Measurements from ENCODE around the gene MTG2.

Gene MTG2

GRCh38 chr20:62236766-62237513 lies 54.1 kb downstream of the MTG2 start:
- no peak for DNase-seq

GRCh38 chr20:62237514-62237800 lies 54.6 kb downstream of the MTG2 start:
- DNase-seq = no peak

GRCh38 chr20:62237801-62238568 lies 55.2 kb downstream of the MTG2 start, which contains the start of gene OSBPL2:
OSBPL2 (plus strand) TSS chr20:62238521; CDS start chr20:62256185, 17,664 bp downstream.
- peak; percentile 98 for DNase-seq

GRCh38 chr20:62238569-62239277 lies 55.9 kb downstream of the MTG2 start:
- no peak for DNase-seq

GRCh38 chr20:62239278-62239879 lies 56.6 kb downstream of the MTG2 start:
- no peak for DNase-seq

GRCh38 chr20:62240020-62240685 lies 57.3 kb downstream of the MTG2 start:
- no peak for DNase-seq

GRCh38 chr20:62241506-62241905 lies 58.7 kb downstream of the MTG2 start:
- DNase-seq = no peak

- no peak for DNase-seq
These were observed 59.3 kb downstream of the MTG2 start for GRCh38 chr20:62242176-62242575.

GRCh38 chr20:62243106-62243505 lies 60.3 kb downstream of the MTG2 start:
- no peak for DNase-seq

GRCh38 chr20:62243906-62244515 lies 61.2 kb downstream of the MTG2 start:
- DNase-seq = no peak

- DNase-seq = no peak
These were observed 61.8 kb downstream of the MTG2 start for GRCh38 chr20:62244644-62245108.

GRCh38 chr20:62245911-62246280 lies 63.1 kb downstream of the MTG2 start:
- no peak for DNase-seq

GRCh38 chr20:62246431-62246830 lies 63.6 kb downstream of the MTG2 start:
- no peak for DNase-seq

GRCh38 chr20:62246872-62247652 lies 64.2 kb downstream of the MTG2 start:
- DNase-seq = no peak

GRCh38 chr20:62248890-62249560 lies 66.2 kb downstream of the MTG2 start:
- DNase-seq = no peak

GRCh38 chr20:62252342-62252966 lies 69.6 kb downstream of the MTG2 start:
- no peak for DNase-seq

Data from NK-92 treated with Interleukin-12 subunit alpha and Interleukin-12 subunit beta, amount 100 ng/mL, for 24 hours (cell line).